Omental fat pad (tissue), 4 donors: ENCODE measurements around the gene E2F8. TPM values are rescaled to one million over a fixed set of nuclear protein-coding genes. Genes with fewer than 3 reads are reported as not detected.

Source experiments
- ATAC-seq: fragments of 150-250 bp; one replicate; pipeline ENCODE4 v1.9.1; 2016; ENCODE audit warnings: mild to moderate bottlenecking, moderate library complexity; ENCODE audit not compliant: low FRiP score
- DNase-seq: peaks from one replicate; pipeline ENCODE4 v3.0.0-alpha.2; 2019; ENCODE audit warnings: low spot score
- total RNA-seq, 4 donors: library from RNA; depleted of rRNA; stranded (reverse); fragments of >200 nt; gene quantifications; one replicate each; pipeline ENCODE4 v1.1.0, GENCODE V29; 2016
- TF ChIP-seq, protein P1 (sequence below), 3 donors: fragments of 450-650 bp; IDR thresholded peaks; one replicate each; pipeline ENCODE4 v1.5.1; 2016 to 2017; ENCODE audit warnings: antibody characterized with exemption in 3 of 3, mild to moderate bottlenecking in 3 of 3, moderate library complexity in 2 of 3

The E2F8 gene
- total RNA-seq, 4 donors from 2014 or later: 0.60 TPM; not detected in 3

DNA sequence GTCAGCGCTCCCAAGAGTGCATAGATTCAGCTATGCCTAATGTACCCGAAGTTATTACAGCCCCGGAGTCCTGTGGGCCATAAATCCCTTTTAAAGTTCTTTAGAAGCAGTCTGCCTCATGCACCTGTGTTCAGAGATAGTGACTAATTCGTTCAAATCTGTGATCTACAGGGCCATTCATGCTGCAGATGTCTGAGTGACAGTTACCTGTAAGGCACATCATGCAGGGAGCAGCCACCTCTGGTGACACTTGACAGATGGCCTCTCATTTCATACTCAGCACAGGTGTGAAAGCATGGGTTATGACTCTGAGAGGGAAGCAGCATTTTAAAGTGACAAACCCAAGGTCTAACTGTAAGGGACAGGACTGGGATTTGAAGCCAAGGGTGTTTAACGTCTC lies 2.4 kb upstream of the E2F8 start:
- ATAC-seq (no peak), DNase-seq (no peak)
- TF ChIP-seq, protein P1, sequence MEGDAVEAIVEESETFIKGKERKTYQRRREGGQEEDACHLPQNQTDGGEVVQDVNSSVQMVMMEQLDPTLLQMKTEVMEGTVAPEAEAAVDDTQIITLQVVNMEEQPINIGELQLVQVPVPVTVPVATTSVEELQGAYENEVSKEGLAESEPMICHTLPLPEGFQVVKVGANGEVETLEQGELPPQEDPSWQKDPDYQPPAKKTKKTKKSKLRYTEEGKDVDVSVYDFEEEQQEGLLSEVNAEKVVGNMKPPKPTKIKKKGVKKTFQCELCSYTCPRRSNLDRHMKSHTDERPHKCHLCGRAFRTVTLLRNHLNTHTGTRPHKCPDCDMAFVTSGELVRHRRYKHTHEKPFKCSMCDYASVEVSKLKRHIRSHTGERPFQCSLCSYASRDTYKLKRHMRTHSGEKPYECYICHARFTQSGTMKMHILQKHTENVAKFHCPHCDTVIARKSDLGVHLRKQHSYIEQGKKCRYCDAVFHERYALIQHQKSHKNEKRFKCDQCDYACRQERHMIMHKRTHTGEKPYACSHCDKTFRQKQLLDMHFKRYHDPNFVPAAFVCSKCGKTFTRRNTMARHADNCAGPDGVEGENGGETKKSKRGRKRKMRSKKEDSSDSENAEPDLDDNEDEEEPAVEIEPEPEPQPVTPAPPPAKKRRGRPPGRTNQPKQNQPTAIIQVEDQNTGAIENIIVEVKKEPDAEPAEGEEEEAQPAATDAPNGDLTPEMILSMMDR (IDR thresholded peaks at IDR 0.05): no peak

DNA sequence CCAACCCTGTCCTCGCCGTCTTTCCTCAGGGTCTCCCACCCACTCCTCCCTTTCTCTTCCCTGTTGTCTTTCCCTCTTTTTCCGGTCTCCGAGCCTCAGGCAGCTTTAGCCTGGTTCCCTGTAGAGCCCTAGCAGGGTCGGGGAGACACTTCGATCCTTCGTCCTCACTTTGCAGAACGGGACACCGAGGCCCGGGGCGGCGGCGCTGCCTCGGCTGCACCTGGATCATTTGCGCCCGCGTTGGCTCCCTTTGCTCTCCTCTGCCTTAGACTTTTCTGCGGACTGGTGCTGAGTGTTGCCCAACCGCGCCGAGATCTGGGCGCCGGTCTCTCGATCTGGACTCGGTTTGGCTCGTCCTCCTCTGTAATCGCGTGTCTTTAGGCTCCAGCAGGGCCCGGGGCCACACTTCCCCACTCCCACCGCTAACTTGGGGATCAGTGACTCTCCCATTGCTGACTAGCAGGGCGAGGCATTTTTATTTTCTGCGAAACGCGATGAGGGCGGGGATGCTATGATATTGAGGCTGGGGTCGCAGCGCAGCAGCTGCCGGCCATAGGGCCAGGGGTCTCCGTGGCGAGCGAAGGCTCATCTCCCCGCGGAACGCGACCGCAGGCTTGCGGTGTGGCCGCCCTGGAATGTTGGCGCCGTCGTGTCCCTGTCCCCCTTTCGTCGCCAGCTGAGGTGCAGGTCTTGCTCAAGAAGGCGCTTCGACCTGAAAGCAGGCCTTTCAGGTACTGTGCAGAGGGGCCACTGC lies 1.6 kb upstream of the E2F8 start:
- no peak for ATAC-seq
- DNase-seq: no peak
- TF ChIP-seq, protein P1 (IDR thresholded peaks at IDR 0.05): no peak

DNA sequence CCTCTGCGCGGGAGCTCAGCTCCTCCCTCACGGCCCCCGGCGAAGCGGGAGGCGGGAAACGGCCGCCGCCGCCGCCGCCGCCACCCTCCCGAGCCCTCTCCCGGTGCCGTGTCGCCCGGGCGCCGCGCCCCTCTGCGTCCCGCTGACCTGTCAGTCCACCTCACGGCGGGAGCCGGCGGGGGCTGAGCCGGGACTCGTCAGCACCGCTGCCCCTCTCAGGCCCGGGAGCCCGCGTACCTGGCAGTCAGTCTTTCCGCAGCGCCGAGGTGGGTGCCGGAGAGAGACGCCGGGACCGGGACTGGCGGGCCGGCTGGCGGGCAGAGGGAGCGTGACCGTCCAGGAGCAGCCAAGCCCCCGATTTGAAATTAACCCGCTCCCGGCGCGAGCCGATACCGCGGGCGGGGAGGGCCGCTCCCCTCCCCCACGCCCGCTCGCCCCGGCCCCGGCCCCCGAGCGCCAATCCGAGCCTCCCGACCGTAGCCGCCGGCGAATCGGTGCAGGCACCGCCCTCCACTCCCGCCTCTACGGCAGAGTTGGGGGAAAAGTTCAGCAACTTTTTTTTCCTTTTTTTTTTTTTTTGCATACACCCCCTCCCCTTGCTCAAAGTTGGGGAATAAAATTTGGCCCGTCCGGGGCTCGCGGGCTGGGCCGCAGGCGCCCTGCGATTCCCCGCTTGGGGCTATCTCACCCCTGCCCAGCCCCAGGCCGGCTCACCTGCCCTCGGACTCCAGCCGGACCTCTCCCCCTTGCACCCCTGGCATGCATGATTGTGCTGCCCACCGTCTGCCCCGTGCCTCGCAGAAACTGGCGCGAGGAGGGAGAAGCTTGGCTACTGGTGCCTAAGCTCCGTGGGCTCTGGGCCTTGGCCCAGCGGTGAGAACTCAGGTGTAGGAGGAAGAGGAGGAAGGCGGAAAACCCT lies 774 bp upstream of the E2F8 start:
- ATAC-seq: peak; percentile 43
- TF ChIP-seq, protein P1 (IDR thresholded peaks at IDR 0.05): no peak
- no peak for DNase-seq

DNA sequence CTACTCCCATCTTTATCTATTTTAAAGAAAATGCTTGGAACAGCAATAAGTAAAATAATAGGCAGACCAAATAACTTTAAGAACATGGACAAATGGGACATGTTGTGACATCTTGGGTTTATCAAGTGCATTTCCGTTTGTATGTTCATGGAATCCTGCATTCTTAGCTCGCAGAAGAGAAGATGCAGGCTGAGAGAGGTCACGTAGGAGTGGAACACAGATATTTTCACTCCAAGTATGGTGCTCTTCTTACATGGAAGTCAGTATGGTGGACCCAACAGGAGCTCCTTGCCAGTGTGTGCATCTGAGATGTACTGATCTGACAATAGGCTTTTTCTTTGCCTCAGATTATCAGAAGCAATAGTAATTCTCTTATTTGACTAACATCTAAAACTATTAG lies 1.7 kb downstream of the E2F8 start:
- TF ChIP-seq, protein P1 (IDR thresholded peaks at IDR 0.05): no peak
- no peak for ATAC-seq
- DNase-seq: no peak

GRCh38 chr11:19237813-19238212 lies 2.9 kb downstream of the E2F8 start:
- ATAC-seq: no peak
- DNase-seq: no peak
- TF ChIP-seq, protein P1 (IDR thresholded peaks at IDR 0.05): no peak

GRCh38 chr11:19237381-19237780 lies 3.4 kb downstream of the E2F8 start:
- TF ChIP-seq, protein P1 (IDR thresholded peaks at IDR 0.05): no peak
- DNase-seq (no peak), ATAC-seq (no peak)
